IMR-90 (cell line): ENCODE data around the gene SSX2IP. TPM values are rescaled to one million over a fixed set of nuclear protein-coding genes. Genes with fewer than 3 reads are reported as not detected.

Source experiments
- ATAC-seq: fragments of 200-7000 bp; cut with Tn5 transposase; 2 replicates; pipeline ENCODE4 v1.9.1; 2020; ENCODE audit warnings: low read depth, mild to moderate bottlenecking, moderate library complexity
- BruUV-seq: library from RNA; stranded (reverse); fragments of 400-500 nt; replicated peaks from 2 replicates; lab custom pipeline; 2021; lab: Mats Ljungman, UMichigan
- CTCF ChIA-PET: fragments of 300-600 bp; formaldehyde crosslinking; extraction: SDS; loops from one replicate; lab custom pipeline; 2021; ENCODE audit warnings: antibody characterized with exemption; lab: Yijun Ruan, JAX
- POLR2A ChIA-PET: fragments of 300-600 bp; sonication (Branson Sonifier 250); formaldehyde crosslinking; loops from one replicate; lab custom pipeline; 2022; ENCODE audit warnings: antibody characterized with exemption; ENCODE audit not compliant: unreplicated experiment; lab: Charles Lee
- DNase-seq: peaks from one replicate; pipeline ENCODE4 v3.0.0; 2013
- H2AFZ ChIP-seq: replicated peaks from 2 replicates; pipeline ENCODE3; 2013; ENCODE audit warnings: low read length, mild to moderate bottlenecking; ENCODE audit not compliant: poor library complexity
- H2AK5ac ChIP-seq: 2 replicates; pipeline ENCODE4 v1.6.1; 2013; ENCODE audit warnings: low read depth, low read length, inconsistent platforms
- H2AK9ac ChIP-seq: replicated peaks from 2 replicates; pipeline ENCODE3; 2013; ENCODE audit warnings: mild to moderate bottlenecking, low read depth, low read length, moderate library complexity; ENCODE audit not compliant: poor library complexity
- H2BK120ac ChIP-seq: 2 replicates; pipeline ENCODE4 v1.6.1; 2013; ENCODE audit warnings: low read depth, low read length, inconsistent platforms
- H2BK15ac ChIP-seq: 3 replicates; pipeline ENCODE4 v1.6.1; 2013; ENCODE audit warnings: low read depth, low read length, inconsistent platforms
- H2BK20ac ChIP-seq: 2 replicates; pipeline ENCODE4 v1.6.1; 2013; ENCODE audit warnings: low read depth, mild to moderate bottlenecking, inconsistent platforms, low read length, moderate library complexity
- H2BK5ac ChIP-seq: 2 replicates; pipeline ENCODE4 v1.6.1; 2013; ENCODE audit warnings: mild to moderate bottlenecking, low read depth, low read length, inconsistent platforms; ENCODE audit not compliant: poor library complexity, severe bottlenecking
- H3K14ac ChIP-seq: replicated peaks from 2 replicates; pipeline ENCODE4 v1.6.1; 2013; ENCODE audit warnings: low read depth, low read length, inconsistent platforms
- H3K18ac ChIP-seq: 2 replicates; pipeline ENCODE4 v1.6.1; 2013; ENCODE audit warnings: low read depth, low read length, control low read depth
- H3K23ac ChIP-seq: 2 replicates; pipeline ENCODE4 v1.6.1; 2013; ENCODE audit warnings: low read depth, low read length, inconsistent platforms
- H3K27ac ChIP-seq: 2 replicates; pipeline ENCODE4 v1.5.1; 2013; ENCODE audit warnings: mild to moderate bottlenecking, control low read depth, low read length; ENCODE audit not compliant: insufficient read depth
- H3K27me3 ChIP-seq: 2 replicates; pipeline ENCODE4 v1.6.1; 2013; ENCODE audit warnings: low read length; ENCODE audit not compliant: control insufficient read depth, insufficient read depth
- H3K36me3 ChIP-seq: 2 replicates; pipeline ENCODE4 v1.6.1; 2013; ENCODE audit warnings: low read length, mixed read lengths; ENCODE audit not compliant: control insufficient read depth, insufficient read depth
- H3K4ac ChIP-seq: 2 replicates; pipeline ENCODE4 v1.6.1; 2013; ENCODE audit warnings: low read depth, low read length, inconsistent platforms
- H3K4me1 ChIP-seq: 2 replicates; pipeline ENCODE4 v1.6.1; 2013; ENCODE audit warnings: low read length, mixed read lengths; ENCODE audit not compliant: control insufficient read depth, insufficient read depth
- H3K4me2 ChIP-seq: 2 replicates; pipeline ENCODE4 v1.6.1; 2013; ENCODE audit warnings: low read depth, mild to moderate bottlenecking, control low read depth, low read length, moderate library complexity
- H3K4me3 ChIP-seq: 2 replicates; pipeline ENCODE4 v1.5.1; 2013; ENCODE audit warnings: low read depth, mild to moderate bottlenecking, control low read depth, low read length, moderate library complexity; ENCODE audit not compliant: insufficient read depth
- H3K56ac ChIP-seq: 2 replicates; pipeline ENCODE4 v1.6.1; 2013; ENCODE audit warnings: low read length, inconsistent platforms; ENCODE audit not compliant: insufficient read depth; ENCODE audit errors: extremely low read depth
- H3K79me1 ChIP-seq, 2 experiments: 2 replicates each; pipeline ENCODE4 v1.6.1; 2013; ENCODE audit warnings: low read length in 2 of 2, inconsistent platforms in 1 of 2, low read depth in 1 of 2
- H3K9ac ChIP-seq: 2 replicates; pipeline ENCODE4 v1.6.1; 2013; ENCODE audit warnings: low read depth, low read length, control low read depth
- H3K9me1 ChIP-seq: 2 replicates; pipeline ENCODE4 v1.6.1; 2013; ENCODE audit warnings: low read length, inconsistent platforms; ENCODE audit not compliant: insufficient read depth
- H3K9me3 ChIP-seq: 2 replicates; pipeline ENCODE4 v1.6.1; 2013; ENCODE audit warnings: low read length; ENCODE audit not compliant: control insufficient read depth, insufficient read depth
- H4K20me1 ChIP-seq: 2 replicates; pipeline ENCODE4 v1.6.1; 2013; ENCODE audit warnings: low read length, inconsistent platforms; ENCODE audit not compliant: insufficient read depth
- H4K5ac ChIP-seq: 2 replicates; pipeline ENCODE4 v1.6.1; 2013; ENCODE audit warnings: mild to moderate bottlenecking, low read depth, low read length, control low read depth
- H4K8ac ChIP-seq, 2 experiments: 2 replicates each; pipeline ENCODE4 v1.6.1; 2013; ENCODE audit warnings: low read depth in 2 of 2, low read length in 2 of 2, control low read depth in 1 of 2, inconsistent platforms in 1 of 2
- H4K91ac ChIP-seq: 2 replicates; pipeline ENCODE4 v1.6.1; 2013; ENCODE audit warnings: low read depth, low read length, inconsistent platforms; ENCODE audit not compliant: insufficient read depth
- RAD21 ChIP-seq: IDR thresholded peaks from 2 replicates; pipeline ENCODE4 v1.6.1; 2012; ENCODE audit warnings: low read length, improper control_type of control experiment
- WGBS, 2 experiments: methylation state at CpG; one replicate each; pipeline versions ENCODE4 v1.1.5 to v1.1.7; 2013; ENCODE audit warnings: missing lambda C conversion rate in 2 of 2; ENCODE audit not compliant: insufficient read length in 1 of 2; ENCODE audit errors: extremely low coverage in 2 of 2; 5-methylcytosine and 5-hydroxymethylcytosine counted together
- dilution Hi-C: fragments of 300-500 bp; cut with HindIII; formaldehyde crosslinking; loops from one replicate; pipeline ENCODE4 v1.14.3; 2018; ENCODE audit warnings: low sequenced_read_pairs; ENCODE audit not compliant: unreplicated experiment
- in situ Hi-C: fragments of 300-500 bp; cut with MboI; formaldehyde crosslinking; loops from 3 replicates; pipeline ENCODE4 v1.14.3; 2019; ENCODE audit warnings: low sequenced_read_pairs, inconsistent platforms, mixed read lengths
- intact Hi-C: fragments of 100-400 bp; cut with micrococcal nuclease; formaldehyde crosslinking; loops from 2 replicates; pipeline ENCODE4 v1.10.0; 2022
- polyA plus RNA-seq, 3 experiments: library from polyadenylated mRNA; depleted of rRNA; stranded (reverse); fragments of >200 nt; gene quantifications; 2 replicates each; pipeline ENCODE4 v1.2.3, GENCODE V29; 2012; ENCODE audit warnings: low replicate concordance in 1 of 3
- total RNA-seq: library from RNA; depleted of rRNA; stranded (reverse); fragments of >200 nt; gene quantifications from 2 replicates; pipeline ENCODE4 v1.2.3, GENCODE V29; 2012
- TF ChIP-seq, protein P1 (sequence below): fragments of 150-350 bp; IDR thresholded peaks from 2 replicates; pipeline ENCODE4 v1.6.1; 2016; ENCODE audit warnings: low read depth, mild to moderate bottlenecking, low read length, moderate library complexity, borderline replicate concordance

SSX2IP gene
- total and polyA plus RNA-seq, 2 of the 4 experiments (the other 2 are of a cell fraction): 7.7 to 13.4 TPM

DNA sequence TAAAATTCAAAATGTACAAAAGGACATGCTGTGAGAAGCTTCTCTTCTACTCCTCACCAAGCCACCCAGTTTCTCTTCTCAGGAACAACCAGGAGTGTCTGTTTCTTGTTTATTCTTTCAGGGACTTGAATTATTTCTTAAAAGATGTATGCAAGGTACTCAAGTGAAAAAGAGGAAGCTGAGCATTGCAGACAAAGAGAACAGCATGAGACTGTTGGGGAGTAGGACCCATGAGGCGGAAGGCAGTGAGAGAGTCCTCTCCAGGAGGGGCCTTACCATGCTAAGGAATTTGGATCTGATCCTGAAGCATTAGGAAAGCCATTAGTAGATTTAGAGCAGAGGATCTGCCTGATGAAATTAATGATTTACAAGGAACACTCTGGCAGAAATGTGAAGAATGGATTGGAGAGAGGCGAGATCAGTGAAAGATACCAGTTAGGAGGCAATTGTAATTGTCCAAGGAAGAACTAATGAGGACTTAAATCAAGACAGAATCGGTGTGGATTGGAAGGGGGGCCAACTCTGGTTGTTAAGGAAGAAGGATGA is 14.7 kb upstream of the SSX2IP start:
- no peaks in the 10 kb centered on the region for H3K79me1 ChIP-seq
- no peaks in the 10 kb centered on the region for H3K36me3 ChIP-seq
- no peak overlapping the region for H3K14ac ChIP-seq
- in situ Hi-C loops: no loop called here
- TF ChIP-seq, protein P1, sequence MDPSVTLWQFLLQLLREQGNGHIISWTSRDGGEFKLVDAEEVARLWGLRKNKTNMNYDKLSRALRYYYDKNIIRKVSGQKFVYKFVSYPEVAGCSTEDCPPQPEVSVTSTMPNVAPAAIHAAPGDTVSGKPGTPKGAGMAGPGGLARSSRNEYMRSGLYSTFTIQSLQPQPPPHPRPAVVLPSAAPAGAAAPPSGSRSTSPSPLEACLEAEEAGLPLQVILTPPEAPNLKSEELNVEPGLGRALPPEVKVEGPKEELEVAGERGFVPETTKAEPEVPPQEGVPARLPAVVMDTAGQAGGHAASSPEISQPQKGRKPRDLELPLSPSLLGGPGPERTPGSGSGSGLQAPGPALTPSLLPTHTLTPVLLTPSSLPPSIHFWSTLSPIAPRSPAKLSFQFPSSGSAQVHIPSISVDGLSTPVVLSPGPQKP: no peak
- no peak for TF ChIP-seq RAD21
- peaks cover 5% of the 10 kb centered on the region for H3K4me1 ChIP-seq
- H2AFZ ChIP-seq: no peak overlapping the region
- no peak overlapping the region for H3K4me2 ChIP-seq
- no TSS peak for BruUV-seq
- ATAC-seq: no peak
- no peak overlapping the region for H3K56ac ChIP-seq
- no peak overlapping the region for H4K5ac ChIP-seq
- H3K4me3 ChIP-seq: no peak overlapping the region
- no peaks in the 10 kb centered on the region for H3K27me3 ChIP-seq
- no peak overlapping the region for H3K23ac ChIP-seq
- no peak for DNase-seq
- H2BK15ac ChIP-seq: no peak overlapping the region
- H3K4ac ChIP-seq: no peak overlapping the region
- POLR2A ChIA-PET: no interaction called here
- H3K18ac ChIP-seq: no peak overlapping the region
- dilution Hi-C loops: no loop called here
- H3K9me3 ChIP-seq: no peaks in the 10 kb centered on the region
- CTCF ChIA-PET: interaction anchor here (0.6 to 0.8 kb wide), 2 partner anchors 10 to 63 kb away, joined by 3 read pairs; no protein-coding TSS in a partner anchor
- no CpG with 5 or more reads among the region's 3 CpGs for WGBS, 2 experiments
- no peak overlapping the region for H3K9ac ChIP-seq
- H3K27ac ChIP-seq: no peak overlapping the region
- peaks cover 2% of the 10 kb centered on the region; the same call in 1 of the 2 replicates for H3K9me1 ChIP-seq
- no peak overlapping the region for H4K8ac ChIP-seq
- no peak overlapping the region; the same call in 1 of the 2 replicates for H2BK20ac ChIP-seq
- H4K20me1 ChIP-seq: no peaks in the 10 kb centered on the region
- H2AK5ac ChIP-seq: no peak overlapping the region
- no peak overlapping the region for H2BK120ac ChIP-seq
- H2AK9ac ChIP-seq: no peak overlapping the region
- H2BK5ac ChIP-seq: no peak overlapping the region
- intact Hi-C loops: no loop called here
- H4K91ac ChIP-seq: no peak overlapping the region
